Osteoblast (primary cell): ENCODE measurements around the gene RGS1. TPM values are rescaled to one million over a fixed set of nuclear protein-coding genes. Genes with fewer than 3 reads are reported as not detected.

Experiments
- DNase-seq: peaks from one replicate; pipeline ENCODE4 v3.0.0; 2011; ENCODE audit warnings: low spot score, mixed read lengths; ENCODE audit not compliant: insufficient read length; ENCODE audit errors: missing footprints
- H2AFZ ChIP-seq: 2 replicates; pipeline ENCODE4 v1.6.0; 2011; ENCODE audit warnings: mild to moderate bottlenecking, low read length
- H3K27ac ChIP-seq: 2 replicates; pipeline ENCODE4 v1.5.1; 2011; ENCODE audit warnings: mild to moderate bottlenecking, low read depth, low read length, moderate library complexity
- H3K27me3 ChIP-seq: 2 replicates; pipeline ENCODE4 v1.6.0; 2012; ENCODE audit warnings: mild to moderate bottlenecking, control low read depth, inconsistent platforms, low read length, moderate library complexity; ENCODE audit not compliant: insufficient read depth
- H3K36me3 ChIP-seq: 2 replicates; pipeline ENCODE4 v1.5.1; 2011; ENCODE audit warnings: mild to moderate bottlenecking, low read length, control low read depth, moderate library complexity; ENCODE audit not compliant: insufficient read depth
- H3K4me1 ChIP-seq: 2 replicates; pipeline ENCODE4 v1.5.1; 2011; ENCODE audit warnings: mild to moderate bottlenecking, low read length, control low read depth, moderate library complexity; ENCODE audit not compliant: insufficient read depth
- H3K4me2 ChIP-seq: 2 replicates; pipeline ENCODE4 v1.6.0; 2011; ENCODE audit warnings: mild to moderate bottlenecking, low read length; ENCODE audit not compliant: insufficient read depth
- H3K4me3 ChIP-seq: fragments of 200-600 bp; sonication (generic); 3 replicates; pipeline ENCODE4 v1.5.1; 2012; ENCODE audit warnings: mild to moderate bottlenecking, low read length, inconsistent platforms; ENCODE audit not compliant: insufficient read depth
- H3K79me2 ChIP-seq: 2 replicates; pipeline ENCODE4 v1.6.0; 2012; ENCODE audit warnings: mild to moderate bottlenecking, low read length, control low read depth, inconsistent platforms; ENCODE audit not compliant: insufficient read depth
- H3K9me3 ChIP-seq: 2 replicates; pipeline ENCODE4 v1.5.1; 2011; ENCODE audit warnings: low read depth, low read length, control low read depth
- H4K20me1 ChIP-seq: 2 replicates; pipeline ENCODE4 v1.6.0; 2012; ENCODE audit warnings: mild to moderate bottlenecking, low read length, control low read depth; ENCODE audit not compliant: insufficient read depth
- CTCF ChIP-seq: IDR thresholded peaks from 2 replicates; pipeline ENCODE4 v1.5.1; 2011; ENCODE audit warnings: mild to moderate bottlenecking, low read depth, low read length, moderate library complexity; ENCODE audit errors: extremely low read depth
- total RNA-seq: library from RNA; depleted of rRNA; stranded (reverse); fragments of >200 nt; gene quantifications from 2 replicates; pipeline ENCODE4 v1.2.3, GENCODE V29; 2012

RGS1 gene
- total RNA-seq, 1 donor: not detected

DNA sequence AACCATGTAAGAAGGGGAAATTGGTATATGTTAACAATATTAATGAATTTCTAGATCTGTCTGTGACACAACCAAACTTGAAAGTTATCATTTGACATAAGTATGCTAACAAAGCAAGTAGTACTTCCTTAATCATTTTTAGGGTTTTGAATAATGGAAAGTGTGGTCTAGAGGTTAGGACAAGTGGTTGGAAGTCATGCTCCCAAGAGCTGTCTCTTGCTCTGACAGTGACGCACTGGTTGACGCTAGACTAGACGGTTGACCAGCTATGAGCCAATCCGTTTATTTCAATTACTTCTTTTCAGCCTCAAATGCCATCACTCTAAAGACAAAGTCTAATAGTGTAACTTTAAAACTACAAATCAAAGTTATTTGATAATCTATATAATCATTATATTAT is 20.7 kb upstream of the RGS1 start:
- Histone ChIP-seq H3K79me2 (no peaks in the 10 kb centered on the region), H3K4me3 (no peak overlapping the region), H3K4me1 (peaks cover 44% of the 10 kb centered on the region), H4K20me1 (no peaks in the 10 kb centered on the region), H2AFZ (no peak overlapping the region), H3K4me2 (no peak overlapping the region), H3K27ac (no peak overlapping the region), H3K36me3 (no peaks in the 10 kb centered on the region), H3K9me3 (no peaks in the 10 kb centered on the region), H3K27me3 (no peaks in the 10 kb centered on the region)
- no peak for TF ChIP-seq CTCF
- DNase-seq: no peak

DNA sequence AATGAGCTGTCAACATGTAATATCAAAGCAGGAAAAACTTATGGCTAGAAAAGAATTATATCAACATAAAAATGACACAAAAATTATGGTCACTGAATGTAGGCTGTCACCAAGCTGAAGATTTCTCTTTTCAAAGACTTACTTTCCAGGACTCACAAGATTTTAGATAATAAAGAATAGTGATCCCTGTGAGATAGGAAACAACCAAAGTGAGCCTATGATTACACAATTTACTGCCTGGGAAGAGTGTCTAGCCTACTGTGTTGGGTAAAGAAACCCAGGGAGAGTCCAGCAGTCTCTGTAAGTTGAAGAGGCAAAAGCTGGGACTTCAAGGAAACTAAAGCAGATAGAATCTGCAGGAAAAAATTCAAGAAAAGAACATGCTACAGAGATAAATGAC is 20.2 kb upstream of the RGS1 start:
- H3K4me2 ChIP-seq: no peak overlapping the region
- no peaks in the 10 kb centered on the region for H3K27me3 ChIP-seq

DNA sequence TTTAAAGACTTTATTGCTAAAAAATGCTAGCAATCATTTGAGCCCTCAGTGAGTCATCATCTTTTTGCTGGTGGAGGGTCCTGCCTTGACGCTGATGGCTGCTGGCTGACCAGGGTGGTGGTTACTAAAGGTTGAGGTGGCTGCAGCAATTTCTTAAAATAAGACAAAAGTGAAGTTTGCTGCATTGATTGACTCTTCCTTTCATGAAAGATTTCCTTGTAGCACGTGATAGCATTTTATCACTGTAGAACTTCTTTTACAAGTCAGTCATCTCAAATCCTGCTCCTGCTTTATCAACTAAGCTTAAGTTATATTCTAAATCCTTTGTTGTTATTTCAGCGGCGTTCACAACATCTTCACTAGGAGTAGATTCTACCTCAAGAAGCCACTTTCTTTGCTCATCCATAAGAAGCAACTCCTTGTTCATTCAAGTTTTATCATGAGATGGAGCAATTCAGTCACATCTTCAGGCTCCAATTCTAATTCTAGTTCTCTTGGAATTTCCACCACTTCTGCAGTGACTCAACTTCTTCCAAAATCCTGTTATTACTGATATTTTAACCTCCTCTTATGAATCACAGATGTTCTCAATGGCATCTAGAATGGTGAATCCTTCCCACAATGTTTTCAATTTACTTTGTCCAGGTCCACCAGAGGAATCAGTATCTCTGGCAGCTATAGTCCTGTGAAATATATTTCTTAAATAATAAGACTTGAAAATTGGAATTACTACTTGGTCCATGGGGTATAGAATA is 17.6 kb upstream of the RGS1 start:
- Histone ChIP-seq H3K4me1 (peaks cover 37% of the 10 kb centered on the region), H3K27ac (peak overlapping the region; percentile 88), H3K79me2 (no peaks in the 10 kb centered on the region), H4K20me1 (no peaks in the 10 kb centered on the region), H3K27me3 (no peaks in the 10 kb centered on the region), H3K4me3 (no peak overlapping the region), H3K9me3 (no peaks in the 10 kb centered on the region), H2AFZ (no peak overlapping the region), H3K36me3 (no peaks in the 10 kb centered on the region), H3K4me2 (no peak overlapping the region)
- DNase-seq: no peak
- TF ChIP-seq CTCF: no peak

More for the DNA sequence above, 20.2 kb upstream of the RGS1 start:
- Histone ChIP-seq H4K20me1 (no peaks in the 10 kb centered on the region), H3K4me1 (peaks cover 43% of the 10 kb centered on the region), H3K9me3 (no peaks in the 10 kb centered on the region), H3K27ac (no peak overlapping the region), H3K4me3 (no peak overlapping the region), H3K36me3 (no peaks in the 10 kb centered on the region), H3K79me2 (no peaks in the 10 kb centered on the region), H2AFZ (peak overlapping the region; percentile 47)
- no peak for TF ChIP-seq CTCF
- DNase-seq: no peak

DNA sequence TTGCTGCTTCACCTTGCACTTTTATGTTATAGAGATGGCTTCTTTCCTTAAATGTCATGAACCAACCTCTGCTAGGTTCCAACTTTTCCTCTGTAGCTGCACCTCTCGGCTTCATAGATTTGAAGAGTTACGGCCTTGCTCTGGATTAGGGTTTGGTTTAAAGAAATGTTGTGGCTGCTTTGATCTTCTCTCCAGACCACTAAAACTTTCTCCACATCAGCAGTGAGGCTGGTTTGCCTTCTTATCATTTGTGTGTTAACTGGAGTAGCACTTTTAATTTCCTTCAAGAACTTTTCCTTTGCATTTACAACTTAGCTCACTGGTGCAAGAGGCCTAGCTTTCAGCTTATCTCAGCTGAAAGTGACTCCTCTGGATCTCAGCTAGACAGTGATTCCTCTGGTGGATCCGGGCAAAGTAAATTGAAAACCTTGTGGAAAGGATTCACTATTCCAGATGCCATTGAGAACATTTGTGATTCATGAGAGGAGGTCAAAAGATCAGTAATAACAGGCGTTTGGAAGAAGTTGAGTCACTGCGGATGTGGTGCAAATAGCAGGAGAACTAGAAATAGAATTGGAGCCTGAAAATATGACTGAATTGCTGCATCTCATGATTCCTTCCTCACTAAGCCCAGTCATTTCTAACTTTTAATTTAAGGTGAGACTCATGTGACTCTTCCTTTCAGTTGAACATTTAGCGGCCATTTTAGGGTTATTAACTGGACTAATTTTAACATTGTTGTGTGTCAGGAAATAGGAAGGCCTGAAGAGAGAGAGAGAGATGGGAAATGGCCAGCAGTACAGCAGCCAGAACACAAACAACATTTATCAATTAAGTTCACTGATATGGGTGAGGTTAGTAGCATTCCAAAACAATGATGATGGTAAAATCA is 16.2 kb upstream of the RGS1 start:
- no peaks in the 10 kb centered on the region for H3K27me3 ChIP-seq
- no peak overlapping the region for H3K4me3 ChIP-seq
- H3K36me3 ChIP-seq: no peaks in the 10 kb centered on the region
- peak overlapping the region; percentile 40 for H2AFZ ChIP-seq
- H4K20me1 ChIP-seq: no peaks in the 10 kb centered on the region
- H3K9me3 ChIP-seq: no peaks in the 10 kb centered on the region
- no peak for TF ChIP-seq CTCF
- peak overlapping the region; percentile 34 for H3K4me2 ChIP-seq
- H3K79me2 ChIP-seq: no peaks in the 10 kb centered on the region
- peaks cover 30% of the 10 kb centered on the region for H3K4me1 ChIP-seq
- no peak for DNase-seq
- H3K27ac ChIP-seq: peak overlapping the region; percentile 88
